Stimulated activated CD4-positive, alpha-beta T cell treated with anti-CD3 and anti-CD28 coated beads, Interleukin-12 subunit alpha, Interleukin-12 subunit beta, amount 100 ng/mL, for 48 hours (primary cell): ENCODE data around the gene ITPRIPL2.

Experiments
- DNase-seq, 3 donors: peaks; one replicate each; pipeline ENCODE4 v3.0.0-alpha.2; 2020; ENCODE audit warnings: low read depth in 2 of 3, low spot score in 1 of 3

The ITPRIPL2 gene

DNA sequence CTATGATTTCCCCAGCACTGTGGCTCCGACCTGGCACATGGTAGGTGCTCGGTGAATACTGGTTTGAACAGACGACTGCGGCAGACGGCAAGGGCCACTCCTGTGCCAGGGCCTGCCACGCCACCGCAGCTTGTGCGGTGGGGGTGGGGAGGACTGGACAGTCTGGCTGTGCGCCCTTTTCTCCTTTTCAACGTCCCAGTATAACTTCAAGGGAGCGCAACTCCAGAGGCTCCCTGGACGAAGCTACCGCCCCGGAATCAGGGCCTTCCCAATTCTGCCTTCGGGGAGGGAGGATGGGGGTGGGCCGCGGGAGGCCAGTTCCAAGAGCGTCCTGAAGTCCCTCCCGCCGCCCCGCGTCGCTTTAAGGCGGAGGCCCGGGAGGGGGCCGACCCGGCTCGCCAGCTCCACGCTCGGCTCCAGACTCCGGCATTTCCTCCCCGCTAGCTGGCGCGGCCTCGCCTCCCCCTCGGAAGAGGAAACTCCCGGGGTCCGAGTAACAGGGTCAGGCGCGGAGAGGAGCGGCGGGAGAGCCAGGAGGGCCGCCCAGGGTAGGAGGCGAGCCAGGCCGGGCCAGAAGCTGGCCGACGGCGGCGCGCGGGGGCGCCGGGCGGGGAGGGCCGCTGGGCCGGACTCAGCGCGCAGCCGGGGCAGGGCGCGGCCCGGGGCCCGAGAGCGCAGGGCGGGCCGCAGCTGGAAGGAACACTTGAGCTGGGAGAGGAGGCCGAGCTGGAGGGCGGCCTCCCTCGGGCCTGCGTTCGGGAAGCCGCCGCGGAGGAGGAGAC is at the start of gene ITPRIPL2:
Gene ITPRIPL2, plus strand, starts transcription at position 388 of the 782 bp plus-strand sequence. CDS start 498 bp downstream, outside the sequence.
- no peak for DNase-seq

- no peak for DNase-seq
Measured at GRCh38 chr16:19066988-19067348, 46.8 kb upstream of the ITPRIPL2 start.

DNA sequence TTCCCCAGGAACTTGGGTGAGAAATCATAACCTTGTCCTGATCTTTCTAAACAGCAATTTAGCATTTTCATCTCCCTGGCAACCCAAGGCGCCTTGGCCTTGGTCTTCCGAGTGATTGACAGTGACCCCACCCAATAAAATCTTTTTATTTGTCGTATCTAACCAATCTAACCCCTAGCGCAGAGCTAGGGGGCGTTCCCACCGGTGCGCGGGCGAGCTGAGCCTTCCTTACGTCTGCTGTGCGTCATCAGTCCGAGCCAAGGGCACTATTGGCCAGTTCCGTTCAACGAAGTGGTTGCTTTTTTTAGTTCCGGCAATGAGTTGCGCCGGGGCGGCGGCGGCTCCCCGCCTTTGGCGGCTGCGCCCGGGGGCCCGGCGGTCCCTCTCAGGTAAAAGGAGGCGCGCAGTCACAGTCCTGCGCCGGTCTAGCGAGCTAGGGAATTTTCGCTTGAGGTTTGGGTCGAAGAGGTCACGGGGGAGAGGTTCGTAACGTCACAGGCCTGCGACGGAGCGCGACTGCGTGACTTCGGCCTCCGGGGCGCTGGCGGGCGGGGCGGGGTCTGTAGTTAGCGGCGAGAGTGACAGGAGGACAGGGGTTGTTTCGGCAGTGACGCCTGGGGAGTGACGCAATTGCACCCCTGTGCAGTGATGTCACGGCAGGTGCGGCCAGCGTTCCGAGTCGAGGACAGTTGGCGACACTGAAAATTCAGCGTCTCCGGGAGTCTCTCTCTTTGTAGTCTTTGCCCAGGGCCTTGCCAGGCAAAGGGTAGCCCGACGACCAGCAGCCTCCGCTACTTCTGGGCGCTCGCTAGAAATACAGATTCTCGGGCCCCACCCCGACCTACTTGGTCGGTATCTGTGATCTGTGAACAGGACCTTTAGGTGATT is 46.2 kb upstream of the ITPRIPL2 start, which contains the start of gene COQ7:
Gene COQ7, plus strand, starts transcription at position 266 of the 888 bp plus-strand sequence. Its CDS starts 51 bp downstream, at position 317.
- DNase-seq: peak; percentile 96 to 97 (median 97)

DNA sequence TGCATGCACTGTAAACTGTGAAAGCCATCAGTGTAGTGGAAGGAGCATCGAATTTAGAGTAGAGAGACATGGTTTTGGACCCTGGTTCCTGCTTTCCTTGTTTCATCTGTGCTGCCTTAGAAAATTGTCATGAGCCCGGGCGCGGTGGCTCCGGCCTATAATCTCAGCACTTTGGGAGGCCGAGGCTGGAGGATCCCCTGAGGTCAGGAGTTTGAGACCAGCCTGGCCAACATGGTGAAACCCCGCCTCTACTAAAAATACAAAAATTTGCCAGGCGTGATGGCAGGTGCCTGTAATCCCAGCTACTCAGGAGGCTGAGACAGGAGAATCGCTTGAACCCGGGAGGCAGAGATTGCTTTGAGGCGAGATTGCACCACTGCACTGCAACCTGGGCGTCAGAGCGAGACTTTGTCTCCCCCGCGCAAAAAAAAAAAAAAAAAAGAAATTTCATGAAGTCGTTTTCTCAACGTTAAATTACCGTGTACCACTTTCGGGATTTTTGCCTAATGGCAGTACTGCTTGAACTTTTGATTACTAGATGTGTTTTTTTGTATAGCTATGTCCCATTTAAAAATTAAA is 45.4 kb upstream of the ITPRIPL2 start:
- no peak for DNase-seq

GRCh38 chr16:19071811-19072777 is 41.7 kb upstream of the ITPRIPL2 start:
- DNase-seq: peak; percentile 45 to 60 (median 52)

- no peak for DNase-seq
Measured at GRCh38 chr16:19073344-19073743, 40.4 kb upstream of the ITPRIPL2 start.

- no peak for DNase-seq
Measured at GRCh38 chr16:19073863-19074262, 39.9 kb upstream of the ITPRIPL2 start.

GRCh38 chr16:19075511-19075910 is 38.3 kb upstream of the ITPRIPL2 start:
- DNase-seq: no peak

DNA sequence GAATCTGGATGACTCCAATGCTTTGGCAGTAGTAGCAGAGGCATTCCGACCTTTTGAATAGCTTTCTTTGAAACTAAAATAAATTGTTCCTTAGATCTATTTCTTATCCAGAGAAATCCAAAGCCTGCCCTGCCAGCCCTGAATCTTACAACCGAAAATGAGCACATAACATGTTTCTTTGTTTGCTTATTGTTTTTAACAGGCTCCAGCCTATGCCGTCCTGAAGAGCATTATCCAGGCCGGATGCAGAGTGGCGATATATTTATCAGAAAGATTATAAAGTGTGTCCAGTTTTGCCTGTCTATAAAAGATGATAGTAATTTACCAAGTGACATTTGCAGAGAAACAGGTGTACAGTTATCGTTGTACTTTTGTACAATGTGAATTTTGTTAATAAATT is 35.9 kb upstream of the ITPRIPL2 start:
- DNase-seq: no peak

GRCh38 chr16:19083670-19084069 is 30.1 kb upstream of the ITPRIPL2 start:
- DNase-seq: no peak

- DNase-seq: no peak
Measured at GRCh38 chr16:19084139-19084538, 29.6 kb upstream of the ITPRIPL2 start.

DNA sequence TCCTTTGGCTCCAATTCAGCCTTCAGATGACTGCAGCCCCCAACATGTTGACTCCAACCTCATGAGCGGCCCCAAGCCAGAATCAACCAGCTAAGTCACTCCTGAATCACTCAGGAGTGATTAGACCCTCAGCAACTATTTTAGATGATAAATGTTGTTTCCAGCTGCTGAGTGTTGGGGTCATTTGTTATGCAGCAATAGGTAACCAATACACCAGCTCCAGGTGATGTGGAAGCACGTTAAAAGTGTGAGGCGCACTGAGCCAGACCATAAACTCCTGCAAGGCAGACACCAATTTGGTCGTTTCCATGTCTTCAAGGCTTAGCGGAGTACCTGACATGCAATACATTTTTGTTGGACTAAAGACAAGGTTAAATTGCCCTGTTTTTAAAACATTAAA is 28.9 kb upstream of the ITPRIPL2 start:
- no peak for DNase-seq

- DNase-seq: no peak
Measured at GRCh38 chr16:19085679-19086200, 28.0 kb upstream of the ITPRIPL2 start.

DNA sequence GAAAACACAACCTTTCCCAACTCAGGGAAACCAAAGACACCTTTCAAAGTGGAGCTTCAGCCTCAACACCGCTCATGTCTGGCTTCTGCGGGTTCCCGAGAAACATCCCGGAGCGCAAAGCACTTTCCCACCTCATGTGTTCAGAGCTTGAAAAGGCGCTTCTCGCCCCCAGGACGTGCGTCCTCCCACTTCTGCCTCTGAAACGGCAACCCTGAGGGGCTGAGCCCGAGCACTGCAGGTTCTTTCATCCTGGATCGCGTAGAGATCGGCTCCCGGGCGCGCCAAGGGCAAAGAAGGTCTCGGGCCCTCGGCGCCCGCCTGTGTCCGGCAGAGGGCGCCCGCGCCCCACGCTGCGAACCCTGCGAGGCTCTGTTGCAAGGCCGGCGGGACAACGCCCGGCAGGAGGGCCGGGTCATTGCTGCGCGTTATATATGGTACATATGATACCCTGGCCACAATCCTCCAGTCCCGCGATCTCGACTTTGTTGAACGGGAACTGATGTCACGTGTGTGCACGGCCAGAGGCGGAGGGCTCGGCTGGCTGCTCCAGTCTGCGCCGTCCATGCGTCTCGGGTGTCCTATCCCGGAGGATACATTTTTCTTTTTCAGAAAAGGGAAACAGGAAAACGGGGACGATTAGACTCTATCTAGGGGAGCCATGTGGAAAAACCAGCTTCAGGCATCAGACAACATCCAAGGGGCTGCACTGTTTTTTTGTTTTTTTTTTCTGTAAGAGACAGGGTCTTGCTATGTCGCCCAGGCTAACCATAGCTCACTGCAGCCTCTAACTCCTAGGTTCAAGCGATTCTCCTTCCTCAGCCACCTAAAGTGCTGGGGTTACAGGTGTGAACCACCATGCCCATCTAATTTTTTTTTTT is 27.2 kb upstream of the ITPRIPL2 start:
- peak; percentile 52 to 74 (median 71) for DNase-seq

- DNase-seq: no peak
Measured at GRCh38 chr16:19088341-19088916, 25.3 kb upstream of the ITPRIPL2 start.

- no peak for DNase-seq
Measured at GRCh38 chr16:19089410-19089955, 24.3 kb upstream of the ITPRIPL2 start.

GRCh38 chr16:19090916-19091315 is 22.8 kb upstream of the ITPRIPL2 start:
- DNase-seq: no peak

DNA sequence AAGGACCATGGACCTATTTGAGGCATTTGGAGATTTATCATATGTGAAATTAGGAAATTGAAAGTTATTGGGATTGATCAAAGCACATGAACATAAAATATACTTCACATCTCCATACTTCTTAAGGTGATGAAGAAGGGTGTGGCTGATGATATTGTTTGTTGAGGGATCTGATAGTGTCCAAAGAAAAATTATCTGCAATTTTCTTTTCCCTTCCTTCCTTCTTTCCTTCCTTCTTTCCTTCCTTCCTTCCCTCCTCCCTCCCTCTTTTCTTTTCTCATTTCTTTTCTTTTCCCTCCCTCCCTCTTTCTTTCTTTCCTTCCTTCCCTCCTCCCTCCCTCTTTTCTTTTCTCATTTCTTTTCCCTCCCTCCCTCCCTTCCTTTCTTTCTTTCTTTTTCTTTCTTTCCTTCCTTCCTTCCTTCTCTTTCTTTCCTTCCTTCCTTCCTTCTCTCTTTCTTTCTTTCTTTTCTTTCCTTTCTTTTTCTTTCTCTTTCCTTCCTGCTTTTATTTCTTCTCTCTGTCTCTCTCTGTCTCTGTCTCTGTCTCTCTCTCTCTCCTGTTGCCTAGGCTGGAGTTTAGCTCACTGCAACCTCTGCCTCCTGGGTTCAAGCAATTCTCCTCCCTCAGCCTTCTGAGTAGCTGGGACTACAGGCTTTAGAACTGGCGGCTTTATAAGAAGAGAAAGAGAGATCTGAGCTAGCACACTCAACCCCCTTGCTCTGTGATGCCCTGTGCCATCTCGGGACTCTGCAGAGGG is 20.9 kb upstream of the ITPRIPL2 start:
- DNase-seq: no peak
